PC-9 (cell line): ENCODE data around the gene MBOAT7.

ENCODE experiments used
- CTCF ChIP-seq: fragments of 200-600 bp; sonication (generic); conservative IDR thresholded peaks from 2 replicates; pipeline ENCODE4 v1.6.1; 2017; ENCODE audit warnings: mixed run types, antibody characterized with exemption, mild to moderate bottlenecking, moderate library complexity
- EZH2 ChIP-seq: fragments of 200-600 bp; sonication (generic); IDR thresholded peaks from 2 replicates; pipeline ENCODE4 v1.8.0; 2017; ENCODE audit warnings: antibody characterized with exemption, low read depth

- TF ChIP-seq CTCF (no peak), EZH2 (no peak)
Measured at GRCh38 chr19:54149021-54149812, 40.2 kb downstream of the MBOAT7 start.
